ENCODE measurements around the gene AIFM2. TPM values are rescaled to one million over a fixed set of nuclear protein-coding genes. Genes with fewer than 3 reads are reported as not detected.
A peak's percentile ranks its signal among the peaks of the same experiment; 100 is the strongest.
"Not testable (repeated sequence)": the region's sequence is repeated elsewhere in the genome, so short reads cannot be mapped to it uniquely, and the experiment has no call there.

Gene AIFM2
- total RNA-seq, result 0.85 and 3.0 TPM in 2 replicates

- DNase-seq, result peak; percentile 52
These were observed at the start of gene AIFM2 for GRCh38 chr10:70132098-70133029. Gene AIFM2, minus strand, starts transcription at chr10:70132825. Its CDS starts 8,741 bp downstream, at chr10:70124084.

GRCh38 chr10:70179209-70179608 lies 46.6 kb upstream of the AIFM2 start:
- not testable (repeated sequence) for DNase-seq

- DNase-seq, result no peak
These were observed 45.6 kb upstream of the AIFM2 start for GRCh38 chr10:70178139-70178725.

- DNase-seq, result no peak
These were observed 43.8 kb upstream of the AIFM2 start for GRCh38 chr10:70176441-70176840.

- no peak for DNase-seq
These were observed 42.9 kb upstream of the AIFM2 start for GRCh38 chr10:70175516-70175915.

GRCh38 chr10:70174058-70174741 lies 41.6 kb upstream of the AIFM2 start:
- DNase-seq, result peak; percentile 56

GRCh38 chr10:70169649-70170364 lies 37.2 kb upstream of the AIFM2 start:
- DNase-seq, result no peak

GRCh38 chr10:70169011-70169410 lies 36.4 kb upstream of the AIFM2 start:
- DNase-seq, result no peak

- DNase-seq, result no peak
These were observed 34.6 kb upstream of the AIFM2 start for GRCh38 chr10:70167246-70167645.

GRCh38 chr10:70166394-70166793 lies 33.8 kb upstream of the AIFM2 start:
- DNase-seq, result no peak

GRCh38 chr10:70164163-70164562 lies 31.5 kb upstream of the AIFM2 start:
- no peak for DNase-seq

- DNase-seq, result no peak
These were observed 30.8 kb upstream of the AIFM2 start for GRCh38 chr10:70163448-70163847.

GRCh38 chr10:70162892-70163201 lies 30.2 kb upstream of the AIFM2 start:
- no peak for DNase-seq

GRCh38 chr10:70162151-70162891 lies 29.7 kb upstream of the AIFM2 start:
- DNase-seq, result no peak

GRCh38 chr10:70160798-70161197 lies 28.2 kb upstream of the AIFM2 start:
- DNase-seq, result no peak

GRCh38 chr10:70159366-70159765 lies 26.7 kb upstream of the AIFM2 start:
- DNase-seq, result not testable (repeated sequence)

- DNase-seq, result no peak
These were observed 25.5 kb upstream of the AIFM2 start for GRCh38 chr10:70158113-70158512.

GRCh38 chr10:70155255-70155838 lies 22.7 kb upstream of the AIFM2 start:
- no peak for DNase-seq

- DNase-seq, result no peak
These were observed 15.9 kb upstream of the AIFM2 start for GRCh38 chr10:70148516-70148915.

GRCh38 chr10:70147259-70147625 lies 14.6 kb upstream of the AIFM2 start:
- no peak for DNase-seq

GRCh38 chr10:70146489-70147258 lies 14.0 kb upstream of the AIFM2 start, which contains the start of gene TYSND1:
Gene TYSND1, minus strand, starts transcription at chr10:70146700. Its CDS starts 114 bp downstream, at chr10:70146586.
- peak; percentile 98 for DNase-seq

All from dermis blood vessel endothelial cell (primary cell).